MM.1S (cell line): ENCODE results near the gene TPSAB1.
A peak's percentile ranks its signal among the peaks of the same experiment; 100 is the strongest.

ENCODE experiments used
- EZH2 ChIP-seq: fragments of 300-600 bp; sonication (generic); optimal IDR thresholded peaks from 2 replicates; pipeline ENCODE3; 2017; ENCODE audit warnings: low read depth, mild to moderate bottlenecking, antibody characterized with exemption, low read length, mixed read lengths
- TF ChIP-seq, protein P1 (sequence below): fragments of 300-600 bp; sonication (generic); IDR thresholded peaks from 2 replicates; pipeline ENCODE4 v1.5.1; 2016; ENCODE audit warnings: antibody characterized with exemption, low read length, mixed read lengths

DNA sequence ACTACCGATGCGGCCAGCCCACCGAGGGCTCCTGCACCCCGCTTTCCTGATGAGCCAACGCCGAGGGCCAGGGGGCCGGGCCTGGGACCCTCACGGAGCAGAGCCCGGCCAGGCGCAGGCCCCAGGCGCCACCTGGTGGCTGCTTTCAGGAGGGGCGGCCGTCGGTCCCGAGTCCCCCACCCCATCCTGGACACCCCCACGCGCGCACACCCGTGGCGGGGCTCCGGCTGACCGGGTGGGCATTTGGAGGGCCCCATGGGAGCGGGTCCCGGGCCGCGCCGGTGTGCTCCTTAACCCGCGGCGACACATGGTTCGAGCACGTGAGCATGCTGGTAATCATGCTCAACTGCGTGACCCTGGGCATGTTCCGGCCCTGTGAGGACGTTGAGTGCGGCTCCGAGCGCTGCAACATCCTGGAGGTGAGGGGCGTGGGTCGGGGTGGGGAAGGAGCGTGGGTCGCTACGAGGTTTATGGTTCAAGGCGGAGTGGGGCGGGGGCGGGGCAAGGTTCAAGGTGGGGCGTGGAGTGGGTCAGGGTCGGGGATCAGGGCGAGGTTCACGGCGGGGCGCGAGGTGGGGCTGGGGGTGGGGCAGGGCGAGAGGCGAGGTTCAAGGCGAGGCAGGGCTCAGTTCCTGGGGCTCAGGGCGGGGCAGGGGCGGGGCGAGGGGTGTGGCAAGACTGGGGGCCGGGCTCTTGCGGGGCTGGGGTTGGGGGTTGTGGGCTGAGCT is 45.7 kb upstream of the TPSAB1 start:
- TF ChIP-seq, protein P1, sequence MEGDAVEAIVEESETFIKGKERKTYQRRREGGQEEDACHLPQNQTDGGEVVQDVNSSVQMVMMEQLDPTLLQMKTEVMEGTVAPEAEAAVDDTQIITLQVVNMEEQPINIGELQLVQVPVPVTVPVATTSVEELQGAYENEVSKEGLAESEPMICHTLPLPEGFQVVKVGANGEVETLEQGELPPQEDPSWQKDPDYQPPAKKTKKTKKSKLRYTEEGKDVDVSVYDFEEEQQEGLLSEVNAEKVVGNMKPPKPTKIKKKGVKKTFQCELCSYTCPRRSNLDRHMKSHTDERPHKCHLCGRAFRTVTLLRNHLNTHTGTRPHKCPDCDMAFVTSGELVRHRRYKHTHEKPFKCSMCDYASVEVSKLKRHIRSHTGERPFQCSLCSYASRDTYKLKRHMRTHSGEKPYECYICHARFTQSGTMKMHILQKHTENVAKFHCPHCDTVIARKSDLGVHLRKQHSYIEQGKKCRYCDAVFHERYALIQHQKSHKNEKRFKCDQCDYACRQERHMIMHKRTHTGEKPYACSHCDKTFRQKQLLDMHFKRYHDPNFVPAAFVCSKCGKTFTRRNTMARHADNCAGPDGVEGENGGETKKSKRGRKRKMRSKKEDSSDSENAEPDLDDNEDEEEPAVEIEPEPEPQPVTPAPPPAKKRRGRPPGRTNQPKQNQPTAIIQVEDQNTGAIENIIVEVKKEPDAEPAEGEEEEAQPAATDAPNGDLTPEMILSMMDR = peak; percentile 57
- TF ChIP-seq EZH2 = no peak
